Suprapubic skin (tissue), 4 donors: Measurements from ENCODE around the gene CSTF2T.

Source experiments
- POLR2A ChIP-seq, 2 donors: fragments of 450-650 bp; IDR thresholded peaks; one replicate each; pipeline ENCODE4 v1.6.1; 2017; ENCODE audit warnings: antibody characterized with exemption in 2 of 2, mild to moderate bottlenecking in 2 of 2, moderate library complexity in 2 of 2
- POLR2AphosphoS5 ChIP-seq, 3 donors: sonication (generic); formaldehyde crosslinking; IDR thresholded peaks; one replicate each; pipeline ENCODE4 v1.6.1; 2017; ENCODE audit warnings: antibody characterized with exemption in 3 of 3
- TF ChIP-seq, protein P1 (sequence below), 2 donors: fragments of 200-600 bp in 1 of 2; fragments of 450-650 bp in 1 of 2; sonication (generic) in 1 of 2; IDR thresholded peaks; one replicate each; pipeline ENCODE4 v1.5.1; 2016 to 2019; ENCODE audit warnings: antibody characterized with exemption in 2 of 2, mild to moderate bottlenecking in 1 of 2, moderate library complexity in 1 of 2

DNA sequence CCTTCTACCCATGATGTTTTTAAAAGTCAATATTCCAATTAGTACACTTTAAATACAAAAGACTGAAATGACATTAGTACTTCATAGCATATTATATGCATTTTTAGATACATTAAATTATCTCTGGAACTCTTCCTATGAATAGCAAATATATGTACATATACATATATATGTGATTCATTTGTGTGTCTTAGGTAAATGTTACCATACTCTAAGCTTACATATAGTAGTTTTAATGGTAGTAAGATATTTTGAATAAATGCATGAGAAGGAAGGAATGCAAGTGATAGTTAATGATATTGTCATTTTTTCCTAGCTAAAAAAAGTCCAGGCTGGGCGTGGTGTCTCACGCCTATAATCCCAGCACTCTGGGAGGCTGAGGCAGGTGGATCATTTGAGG, 46.0 kb upstream of the CSTF2T start:
- TF ChIP-seq, protein P1, sequence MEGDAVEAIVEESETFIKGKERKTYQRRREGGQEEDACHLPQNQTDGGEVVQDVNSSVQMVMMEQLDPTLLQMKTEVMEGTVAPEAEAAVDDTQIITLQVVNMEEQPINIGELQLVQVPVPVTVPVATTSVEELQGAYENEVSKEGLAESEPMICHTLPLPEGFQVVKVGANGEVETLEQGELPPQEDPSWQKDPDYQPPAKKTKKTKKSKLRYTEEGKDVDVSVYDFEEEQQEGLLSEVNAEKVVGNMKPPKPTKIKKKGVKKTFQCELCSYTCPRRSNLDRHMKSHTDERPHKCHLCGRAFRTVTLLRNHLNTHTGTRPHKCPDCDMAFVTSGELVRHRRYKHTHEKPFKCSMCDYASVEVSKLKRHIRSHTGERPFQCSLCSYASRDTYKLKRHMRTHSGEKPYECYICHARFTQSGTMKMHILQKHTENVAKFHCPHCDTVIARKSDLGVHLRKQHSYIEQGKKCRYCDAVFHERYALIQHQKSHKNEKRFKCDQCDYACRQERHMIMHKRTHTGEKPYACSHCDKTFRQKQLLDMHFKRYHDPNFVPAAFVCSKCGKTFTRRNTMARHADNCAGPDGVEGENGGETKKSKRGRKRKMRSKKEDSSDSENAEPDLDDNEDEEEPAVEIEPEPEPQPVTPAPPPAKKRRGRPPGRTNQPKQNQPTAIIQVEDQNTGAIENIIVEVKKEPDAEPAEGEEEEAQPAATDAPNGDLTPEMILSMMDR (IDR thresholded peaks at IDR 0.05), result no peak
- TF ChIP-seq POLR2AphosphoS5 (IDR thresholded peaks at IDR 0.05), result no peak
- no peak for TF ChIP-seq POLR2A (IDR thresholded peaks at IDR 0.05)
